Adipose tissue (tissue), 3 donors: ENCODE data around the gene TUSC1. TPM values are rescaled to one million over a fixed set of nuclear protein-coding genes. Genes with fewer than 3 reads are reported as not detected.

Source experiments
- H3K27ac ChIP-seq: one replicate; pipeline ENCODE4 v1.5.1; 2013; ENCODE audit warnings: low read depth, low read length
- WGBS, 3 donors: extraction: QIAGEN DNeasy Blood & Tissue Kit; methylation state at CpG; one replicate each; pipeline ENCODE4 v1.1.7; 2013; 5-methylcytosine and 5-hydroxymethylcytosine counted together
- polyA plus RNA-seq, 3 donors: library from polyadenylated mRNA; stranded (reverse); fragments of 200-250 nt; gene quantifications; one replicate each; pipeline ENCODE4 v1.2.3, GENCODE V29; 2013
- donor health status: healthy with polysubstance abuse.
- donor health status: Bipolar disorder and iron deficiency.
- donor health status: healthy.

Gene TUSC1
- polyA plus RNA-seq, 3 donors, result 6.3 to 29.5 (median 9.6) TPM

DNA sequence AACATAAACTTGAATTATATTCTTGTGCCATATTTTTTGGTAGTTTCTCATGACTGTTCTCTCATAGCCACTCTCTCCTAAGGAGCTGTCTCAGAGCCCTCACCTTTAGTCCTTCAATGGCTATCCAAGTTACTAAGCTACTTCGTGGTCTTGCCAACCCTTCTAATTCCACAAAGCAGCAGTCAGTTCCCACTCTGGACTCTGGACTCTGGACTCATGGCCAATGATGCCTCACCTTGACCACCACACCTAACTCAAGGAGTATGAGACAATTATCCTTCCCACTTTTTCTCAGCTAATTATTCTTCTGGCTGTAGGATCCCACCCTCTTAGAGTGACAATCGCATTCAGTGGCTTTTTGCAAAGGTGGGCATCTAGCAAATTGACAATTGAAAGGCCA lies 42.2 kb downstream of the TUSC1 start:
- no peak overlapping the region for H3K27ac ChIP-seq
- WGBS, 3 donors, result 62 to 88% (median 82%) methylated on average over 2 of the region's 2 CpGs

DNA sequence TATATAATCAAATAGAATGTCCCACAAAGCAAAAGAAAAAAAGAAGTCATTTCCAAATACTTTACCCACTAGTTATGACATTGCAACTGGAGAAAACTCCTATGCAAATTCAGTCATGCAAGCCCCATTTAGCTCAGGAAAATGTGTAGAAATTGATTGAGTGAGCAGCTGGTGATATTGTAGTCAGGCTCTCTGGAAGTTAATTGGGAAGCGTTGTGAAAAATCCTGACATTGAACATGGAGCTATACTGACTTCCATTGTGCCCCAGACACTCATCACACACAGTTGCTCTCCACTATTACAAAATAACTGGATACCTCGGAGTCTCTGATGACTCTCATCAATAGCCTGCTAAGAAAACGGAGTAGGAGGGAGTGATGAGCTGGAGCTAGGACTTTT lies 49.0 kb downstream of the TUSC1 start:
- 70 to 75% (median 73%) methylated on average over 3 of the region's 3 CpGs for WGBS, 3 donors
- H3K27ac ChIP-seq, result no peak overlapping the region
